ENCODE data around the gene FOLR1.
A peak's percentile ranks its signal among the peaks of the same experiment; 100 is the strongest.
"Not testable (repeated sequence)": the region's sequence is repeated elsewhere in the genome, so short reads cannot be mapped to it uniquely, and the experiment has no call there.

The FOLR1 gene

DNA sequence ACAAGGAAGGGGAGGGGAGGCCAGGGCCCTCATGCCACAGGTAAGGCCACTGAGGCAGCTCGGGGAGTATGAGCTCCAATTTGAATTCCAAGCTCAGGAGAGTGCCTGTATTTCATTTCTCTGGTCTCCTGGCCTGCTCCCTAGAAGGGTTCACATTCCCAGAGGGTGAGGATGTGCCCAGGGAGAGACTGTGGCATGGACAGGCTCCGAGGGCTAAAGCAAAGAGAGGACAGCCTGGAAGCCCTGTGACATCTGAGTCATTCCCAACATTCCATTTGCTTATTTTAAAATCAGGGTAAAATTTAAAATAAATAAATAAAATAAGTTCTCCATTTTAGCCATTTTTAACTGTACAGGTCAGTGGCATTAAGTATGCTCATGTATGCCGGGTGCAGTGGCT is 18.6 kb upstream of the FOLR1 start:
- no peak overlapping the region for H3K27ac Mint-ChIP-seq
- no peak for DNase-seq
- no peaks in the 10 kb centered on the region for H3K4me1 Mint-ChIP-seq (ENCODE audit: low read depth)
- peaks cover 7% of the 10 kb centered on the region for H3K27me3 Mint-ChIP-seq
- H3K9me3 Mint-ChIP-seq = no peaks in the 10 kb centered on the region
- no peaks in the 10 kb centered on the region for H3K36me3 Mint-ChIP-seq (ENCODE audit: low read depth)
- H3K4me3 Mint-ChIP-seq = no peak overlapping the region

DNA sequence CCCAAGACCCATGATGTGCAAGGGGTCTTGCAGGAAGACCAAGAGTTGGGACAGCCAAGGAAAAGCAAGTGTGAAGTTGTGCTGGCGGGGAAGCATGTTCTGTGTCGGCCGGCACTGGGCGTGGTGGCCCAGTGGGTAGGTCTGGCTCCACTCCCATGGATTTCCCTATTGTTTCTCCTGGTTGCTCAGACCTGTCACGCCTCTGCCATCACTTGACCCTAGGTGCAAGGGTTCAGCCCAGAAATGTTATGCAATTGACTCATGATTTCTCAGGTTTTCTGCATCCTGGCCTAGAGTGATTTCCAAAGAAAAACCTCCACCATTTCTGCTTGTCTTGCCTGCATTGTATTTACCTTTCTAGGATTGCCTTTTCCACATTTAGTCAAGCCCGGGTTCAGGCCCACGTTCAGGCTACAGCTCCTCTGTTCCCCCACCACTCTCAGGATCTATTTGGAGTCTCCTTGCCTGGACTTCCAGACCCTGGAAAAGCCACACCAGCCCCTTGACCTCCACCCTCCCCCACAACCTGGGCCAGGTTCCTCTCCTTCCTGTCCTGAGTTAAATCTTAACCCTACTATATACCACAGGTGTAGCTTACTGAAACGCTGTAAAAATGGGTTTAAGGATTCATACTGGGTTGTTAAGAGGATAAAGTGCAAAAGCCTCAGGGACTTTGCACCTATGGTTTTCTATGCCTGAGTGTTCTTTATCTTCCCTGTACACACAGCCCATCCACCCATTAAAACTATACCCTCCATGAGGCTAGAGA is 17.5 kb upstream of the FOLR1 start:
- Mint-ChIP-seq H3K4me3 (no peak overlapping the region), H3K27ac (no peak overlapping the region), H3K27me3 (peaks cover 7% of the 10 kb centered on the region), H3K9me3 (no peaks in the 10 kb centered on the region), H3K36me3 (ENCODE audit: low read depth) (no peaks in the 10 kb centered on the region), H3K4me1 (ENCODE audit: low read depth) (no peaks in the 10 kb centered on the region)
- DNase-seq = no peak

GRCh38 chr11:72177656-72178055 is 14.3 kb upstream of the FOLR1 start:
- Mint-ChIP-seq H3K36me3 (ENCODE audit: low read depth) (no peaks in the 10 kb centered on the region), H3K9me3 (no peaks in the 10 kb centered on the region), H3K27me3 (peaks cover 11% of the 10 kb centered on the region), H3K4me1 (ENCODE audit: low read depth) (peaks cover 10% of the 10 kb centered on the region), H3K4me3 (no peak overlapping the region), H3K27ac (no peak overlapping the region)
- no peak for DNase-seq

GRCh38 chr11:72179049-72179803 is 12.7 kb upstream of the FOLR1 start:
- Mint-ChIP-seq H3K4me3 (no peak overlapping the region), H3K36me3 (ENCODE audit: low read depth) (no peaks in the 10 kb centered on the region), H3K27me3 (peaks cover 18% of the 10 kb centered on the region), H3K9me3 (no peaks in the 10 kb centered on the region), H3K27ac (no peak overlapping the region), H3K4me1 (ENCODE audit: low read depth) (peaks cover 13% of the 10 kb centered on the region)
- DNase-seq = no peak

- Mint-ChIP-seq H3K27me3 (peaks cover 18% of the 10 kb centered on the region), H3K36me3 (ENCODE audit: low read depth) (no peaks in the 10 kb centered on the region), H3K4me3 (no peak overlapping the region), H3K4me1 (ENCODE audit: low read depth) (peaks cover 13% of the 10 kb centered on the region), H3K9me3 (no peaks in the 10 kb centered on the region), H3K27ac (peak overlapping the region; percentile 20)
- no peak for DNase-seq
These were observed 12.0 kb upstream of the FOLR1 start for GRCh38 chr11:72179804-72180396.

DNA sequence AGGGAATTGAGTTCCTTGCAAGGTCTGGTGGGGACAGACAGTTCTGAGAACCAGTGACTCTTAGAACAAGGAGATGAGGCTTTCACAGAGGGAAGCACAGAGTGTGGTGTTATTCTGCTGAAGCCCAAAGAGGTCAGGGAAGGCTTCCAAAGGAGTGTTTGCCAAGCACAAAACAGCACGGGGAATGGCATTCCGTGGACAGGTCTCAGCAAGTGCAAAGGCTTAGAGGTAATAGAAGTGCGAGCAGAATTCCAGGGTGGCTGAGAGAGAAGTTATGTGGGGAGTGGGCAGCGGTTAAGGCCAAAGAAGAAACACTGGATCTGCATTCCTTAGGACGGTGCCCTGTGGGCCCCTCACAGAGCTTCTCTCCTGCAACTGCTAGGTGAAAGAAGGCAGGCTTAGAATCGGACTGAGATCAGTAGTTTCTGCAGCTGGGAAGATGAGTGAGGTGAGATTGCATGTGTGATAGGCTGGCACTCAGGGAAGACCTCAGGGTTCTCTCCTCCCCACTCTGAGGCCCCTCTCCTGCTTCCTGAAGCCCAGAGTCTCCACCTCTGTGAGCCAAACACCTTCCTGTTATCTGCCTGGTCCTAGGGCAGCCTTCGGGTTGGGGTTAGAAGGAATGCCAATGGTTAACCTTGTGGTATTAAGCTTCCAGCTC is 10.9 kb upstream of the FOLR1 start:
- not testable (repeated sequence) for DNase-seq; H3K36me3 Mint-ChIP-seq (ENCODE audit: low read depth); H3K27ac Mint-ChIP-seq; H3K9me3 Mint-ChIP-seq; H3K4me3 Mint-ChIP-seq
- Mint-ChIP-seq H3K4me1 (ENCODE audit: low read depth) (peaks cover 13% of the 10 kb centered on the region), H3K27me3 (peaks cover 18% of the 10 kb centered on the region)

- H3K27ac Mint-ChIP-seq; DNase-seq; H3K9me3 Mint-ChIP-seq; H3K36me3 Mint-ChIP-seq (ENCODE audit: low read depth); H3K4me3 Mint-ChIP-seq: not testable (repeated sequence)
- peaks cover 18% of the 10 kb centered on the region for H3K27me3 Mint-ChIP-seq
- H3K4me1 Mint-ChIP-seq (ENCODE audit: low read depth) = peaks cover 13% of the 10 kb centered on the region
These were observed 10.4 kb upstream of the FOLR1 start for GRCh38 chr11:72181553-72181958.

- H3K36me3 Mint-ChIP-seq (ENCODE audit: low read depth) = no peaks in the 10 kb centered on the region
- H3K4me1 Mint-ChIP-seq (ENCODE audit: low read depth) = peaks cover 3% of the 10 kb centered on the region
- no peak for DNase-seq
- no peak overlapping the region for H3K27ac Mint-ChIP-seq
- H3K9me3 Mint-ChIP-seq = no peaks in the 10 kb centered on the region
- H3K27me3 Mint-ChIP-seq = peaks cover 4% of the 10 kb centered on the region
- H3K4me3 Mint-ChIP-seq = no peak overlapping the region
These were observed 3.7 kb upstream of the FOLR1 start for GRCh38 chr11:72188267-72188666.

- no peak for DNase-seq
- H3K27ac Mint-ChIP-seq = no peak overlapping the region
These were observed 2.3 kb upstream of the FOLR1 start for GRCh38 chr11:72189455-72190250.

DNA sequence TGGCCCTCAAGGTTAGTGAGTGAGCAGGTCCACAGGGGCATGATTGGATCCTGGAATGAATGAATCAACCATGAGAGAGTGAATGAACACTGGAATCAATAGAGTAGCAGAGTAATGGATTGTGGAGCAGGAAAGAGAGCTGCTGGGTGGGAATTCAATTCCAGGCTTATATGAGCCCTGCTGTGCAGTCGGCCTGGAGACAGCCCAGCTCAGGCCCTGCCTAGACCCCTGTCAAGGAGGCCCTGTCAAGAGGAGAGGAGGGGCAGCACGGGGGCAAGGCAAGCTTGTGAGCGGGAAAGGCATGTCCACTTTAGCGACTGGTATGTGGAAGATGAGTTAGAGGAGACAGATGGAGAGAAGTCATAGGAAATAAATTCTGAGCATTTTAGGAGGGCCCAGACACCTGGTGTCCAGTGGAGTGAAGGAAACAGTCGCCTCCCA is 1.3 kb upstream of the FOLR1 start:
- Mint-ChIP-seq H3K4me3 (no peak overlapping the region), H3K4me1 (ENCODE audit: low read depth) (no peaks in the 10 kb centered on the region), H3K27me3 (no peaks in the 10 kb centered on the region), H3K27ac (no peak overlapping the region), H3K36me3 (ENCODE audit: low read depth) (no peaks in the 10 kb centered on the region), H3K9me3 (no peaks in the 10 kb centered on the region)
- no peak for DNase-seq

More at GRCh38 chr11:72189455-72190250, 2.3 kb upstream of the FOLR1 start:
- no peaks in the 10 kb centered on the region for H3K36me3 Mint-ChIP-seq (ENCODE audit: low read depth)
- no peaks in the 10 kb centered on the region for H3K9me3 Mint-ChIP-seq
- no peaks in the 10 kb centered on the region for H3K4me1 Mint-ChIP-seq (ENCODE audit: low read depth)
- no peaks in the 10 kb centered on the region for H3K27me3 Mint-ChIP-seq
- H3K4me3 Mint-ChIP-seq = no peak overlapping the region

GRCh38 chr11:72195518-72196270 is 3.8 kb downstream of the FOLR1 start:
- Mint-ChIP-seq H3K36me3 (ENCODE audit: low read depth) (no peaks in the 10 kb centered on the region), H3K4me1 (ENCODE audit: low read depth) (no peaks in the 10 kb centered on the region), H3K27me3 (no peaks in the 10 kb centered on the region), H3K27ac (no peak overlapping the region), H3K9me3 (no peaks in the 10 kb centered on the region), H3K4me3 (no peak overlapping the region)
- no peak for DNase-seq

DNA sequence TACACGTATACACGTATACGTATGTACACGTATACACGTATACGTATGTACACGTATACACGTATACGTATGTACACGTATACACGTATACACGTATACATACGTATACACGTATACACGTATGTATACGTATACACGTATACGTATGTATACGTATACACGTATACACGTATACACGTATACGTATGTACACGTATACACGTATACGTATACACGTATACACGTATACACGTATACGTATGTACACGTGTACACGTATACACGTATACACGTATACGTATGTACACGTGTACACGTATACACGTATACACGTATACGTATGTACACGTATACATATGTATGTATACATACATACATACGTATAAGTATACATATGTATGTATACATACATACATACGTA is 9.5 kb downstream of the FOLR1 start:
- not testable (repeated sequence) for H3K36me3 Mint-ChIP-seq (ENCODE audit: low read depth); H3K4me3 Mint-ChIP-seq; H3K4me1 Mint-ChIP-seq (ENCODE audit: low read depth); H3K9me3 Mint-ChIP-seq; H3K27me3 Mint-ChIP-seq; H3K27ac Mint-ChIP-seq; DNase-seq

DNA sequence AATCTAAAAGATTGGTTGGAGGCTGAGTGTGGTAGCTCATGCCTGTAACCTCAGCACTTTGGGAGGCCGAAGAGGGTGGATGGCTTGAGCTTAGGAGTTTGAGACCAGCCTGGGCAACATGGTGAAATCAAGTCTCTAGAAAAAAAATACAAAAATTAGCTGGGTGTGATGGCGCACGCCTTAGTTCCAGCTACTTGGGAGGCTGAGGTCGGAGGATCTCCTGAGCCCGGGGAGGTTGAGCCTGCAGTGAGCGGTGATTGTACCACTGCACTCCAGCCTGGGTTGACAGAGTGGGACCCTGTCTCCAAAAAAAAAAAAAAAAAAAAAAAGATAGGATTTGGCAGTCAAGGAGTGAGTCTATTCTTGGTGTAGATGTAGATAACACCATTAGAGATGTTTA is 10.6 kb downstream of the FOLR1 start:
- DNase-seq = no peak
- no peaks in the 10 kb centered on the region for H3K36me3 Mint-ChIP-seq (ENCODE audit: low read depth)
- no peak overlapping the region for H3K27ac Mint-ChIP-seq
- H3K27me3 Mint-ChIP-seq = no peaks in the 10 kb centered on the region
- no peaks in the 10 kb centered on the region for H3K4me1 Mint-ChIP-seq (ENCODE audit: low read depth)
- H3K9me3 Mint-ChIP-seq = no peaks in the 10 kb centered on the region
- H3K4me3 Mint-ChIP-seq = no peak overlapping the region

All from activated T-cell treated with anti-CD3 and anti-CD28 coated beads, Interleukin-2, amount 50 U/mL, for 24 hours (primary cell).